Tibial nerve (tissue), 4 donors: ENCODE results near the gene NEK5.
A peak's percentile ranks its signal among the peaks of the same experiment; 100 is the strongest.
"Not testable (repeated sequence)": the region's sequence is repeated elsewhere in the genome, so short reads cannot be mapped to it uniquely, and the experiment has no call there.

Source experiments
- EP300 ChIP-seq, 2 donors: sonication (generic); formaldehyde crosslinking; IDR thresholded peaks; one replicate each; pipeline ENCODE4 v1.6.1; 2017; ENCODE audit warnings: antibody characterized with exemption in 2 of 2, mild to moderate bottlenecking in 1 of 2
- POLR2A ChIP-seq, 2 donors: fragments of 450-650 bp; IDR thresholded peaks; one replicate each; pipeline ENCODE4 v1.6.1; 2017; ENCODE audit warnings: antibody characterized with exemption in 2 of 2, mild to moderate bottlenecking in 2 of 2, moderate library complexity in 2 of 2
- TF ChIP-seq, protein P1 (sequence below), 5 experiments: fragments of 200-600 bp in 3 of 5; fragments of 450-650 bp in 2 of 5; sonication (generic) in 3 of 5; IDR thresholded peaks; one replicate each; pipeline ENCODE4 v1.5.1; 2016 to 2019; ENCODE audit warnings: antibody characterized with exemption in 5 of 5, mild to moderate bottlenecking in 3 of 5, moderate library complexity in 2 of 5

DNA sequence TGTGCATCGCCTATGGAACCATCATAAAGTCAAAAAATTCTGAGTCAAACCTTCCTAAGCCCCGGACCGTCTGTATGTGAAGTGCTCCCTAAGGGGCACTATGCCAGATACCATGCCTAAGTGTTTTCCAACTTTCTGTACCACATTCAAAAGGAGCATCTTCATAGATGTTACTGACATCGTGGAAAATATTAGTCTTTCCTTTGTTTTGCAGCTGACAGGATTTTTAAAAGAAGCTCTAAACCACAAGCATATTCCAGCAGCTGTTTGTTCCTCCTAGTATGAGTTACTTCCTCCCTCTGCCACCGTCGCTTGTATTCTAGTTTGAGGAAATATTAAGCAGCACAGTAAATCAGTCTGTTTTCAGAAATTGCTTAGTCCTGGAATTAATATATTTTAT is 45.1 kb upstream of the NEK5 start:
- TF ChIP-seq POLR2A (IDR thresholded peaks at IDR 0.05), result not testable (repeated sequence)
- TF ChIP-seq, protein P1, sequence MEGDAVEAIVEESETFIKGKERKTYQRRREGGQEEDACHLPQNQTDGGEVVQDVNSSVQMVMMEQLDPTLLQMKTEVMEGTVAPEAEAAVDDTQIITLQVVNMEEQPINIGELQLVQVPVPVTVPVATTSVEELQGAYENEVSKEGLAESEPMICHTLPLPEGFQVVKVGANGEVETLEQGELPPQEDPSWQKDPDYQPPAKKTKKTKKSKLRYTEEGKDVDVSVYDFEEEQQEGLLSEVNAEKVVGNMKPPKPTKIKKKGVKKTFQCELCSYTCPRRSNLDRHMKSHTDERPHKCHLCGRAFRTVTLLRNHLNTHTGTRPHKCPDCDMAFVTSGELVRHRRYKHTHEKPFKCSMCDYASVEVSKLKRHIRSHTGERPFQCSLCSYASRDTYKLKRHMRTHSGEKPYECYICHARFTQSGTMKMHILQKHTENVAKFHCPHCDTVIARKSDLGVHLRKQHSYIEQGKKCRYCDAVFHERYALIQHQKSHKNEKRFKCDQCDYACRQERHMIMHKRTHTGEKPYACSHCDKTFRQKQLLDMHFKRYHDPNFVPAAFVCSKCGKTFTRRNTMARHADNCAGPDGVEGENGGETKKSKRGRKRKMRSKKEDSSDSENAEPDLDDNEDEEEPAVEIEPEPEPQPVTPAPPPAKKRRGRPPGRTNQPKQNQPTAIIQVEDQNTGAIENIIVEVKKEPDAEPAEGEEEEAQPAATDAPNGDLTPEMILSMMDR (IDR thresholded peaks at IDR 0.05), result not testable (repeated sequence)
- TF ChIP-seq EP300 (IDR thresholded peaks at IDR 0.05), result peak; percentile 16 to 46
